A673 (cell line): ENCODE data around the gene ATG16L2. TPM values are rescaled to one million over a fixed set of nuclear protein-coding genes. Genes with fewer than 3 reads are reported as not detected.
"Not testable (repeated sequence)": the region's sequence is repeated elsewhere in the genome, so short reads cannot be mapped to it uniquely, and the experiment has no call there.

Experiments
- BruUV-seq: library from RNA; stranded (reverse); fragments of 400-500 nt; replicated peaks from 2 replicates; lab custom pipeline; 2021; lab: Mats Ljungman, UMichigan
- CTCF ChIA-PET: fragments of 300-600 bp; sonication (Branson Sonifier 250); formaldehyde crosslinking; loops from one replicate; lab custom pipeline; 2022; ENCODE audit warnings: antibody characterized with exemption; lab: Charles Lee
- POLR2A ChIA-PET: fragments of 300-600 bp; sonication (Branson Sonifier 250); formaldehyde crosslinking; loops from one replicate; lab custom pipeline; 2022; ENCODE audit warnings: antibody characterized with exemption; ENCODE audit not compliant: low non-redundant PET; lab: Charles Lee
- DNase-seq: peaks from one replicate; pipeline ENCODE4 v3.0.0-alpha.2; 2015; ENCODE audit warnings: low spot score
- H3K27ac ChIP-seq: fragments of 200-600 bp; sonication (generic); 2 replicates; pipeline ENCODE4 v1.5.1; 2016; ENCODE audit warnings: mixed run types, low read depth, mild to moderate bottlenecking, mixed read lengths, antibody characterized with exemption, low read length; ENCODE audit not compliant: poor library complexity, severe bottlenecking
- H3K27me3 ChIP-seq: fragments of 200-600 bp; sonication (generic); replicated peaks from 2 replicates; pipeline ENCODE4 v1.6.1; 2017; ENCODE audit warnings: mixed run types, low read depth, mild to moderate bottlenecking, mixed read lengths, antibody characterized with exemption, low read length; ENCODE audit not compliant: insufficient read depth, poor library complexity
- H3K36me3 ChIP-seq: fragments of 200-600 bp; sonication (generic); 2 replicates; pipeline ENCODE4 v1.6.1; 2016; ENCODE audit warnings: mixed run types, mild to moderate bottlenecking, mixed read lengths, antibody characterized with exemption, low read length; ENCODE audit not compliant: insufficient read depth, poor library complexity, severe bottlenecking
- H3K4me1 ChIP-seq: fragments of 200-600 bp; sonication (generic); 2 replicates; pipeline ENCODE4 v1.6.1; 2017; ENCODE audit warnings: mixed run types, mild to moderate bottlenecking, mixed read lengths, antibody characterized with exemption, low read length; ENCODE audit not compliant: insufficient read depth, poor library complexity, severe bottlenecking
- H3K4me3 ChIP-seq: fragments of 200-600 bp; sonication (generic); 2 replicates; pipeline ENCODE4 v1.5.1; 2016; ENCODE audit warnings: low read depth, mixed run types, mild to moderate bottlenecking, mixed read lengths, low read length; ENCODE audit not compliant: poor library complexity, severe bottlenecking
- H3K9me3 ChIP-seq: fragments of 200-600 bp; sonication (generic); 2 replicates; pipeline ENCODE4 v1.6.1; 2016; ENCODE audit warnings: mixed run types, low read depth, mild to moderate bottlenecking, mixed read lengths, antibody characterized with exemption, low read length; ENCODE audit not compliant: poor library complexity, severe bottlenecking
- CTCF ChIP-seq: fragments of 300-800, 200-600 bp; sonication (generic); conservative IDR thresholded peaks from 2 replicates; pipeline ENCODE4 v1.5.1; 2017; ENCODE audit warnings: low read depth, mild to moderate bottlenecking, antibody characterized with exemption, low read length, moderate library complexity, mixed read lengths
- EZH2 ChIP-seq: fragments of 200-600 bp; sonication (generic); IDR thresholded peaks from 2 replicates; pipeline ENCODE4 v1.6.1; 2017; ENCODE audit warnings: borderline replicate concordance, low read depth, mild to moderate bottlenecking, mixed read lengths, antibody characterized with exemption, low read length; ENCODE audit not compliant: poor library complexity, severe bottlenecking
- intact Hi-C: fragments of 100-400 bp; cut with micrococcal nuclease; formaldehyde crosslinking; loops from one replicate; pipeline ENCODE4 v1.10.0; 2022; ENCODE audit not compliant: unreplicated experiment
- total RNA-seq: library from RNA; stranded (reverse); gene quantifications from 2 replicates; pipeline ENCODE4 v1.2.3, GENCODE V29; 2021

Gene ATG16L2
- total RNA-seq, 1 experiment from 2014 or later, result 8.6 TPM

DNA sequence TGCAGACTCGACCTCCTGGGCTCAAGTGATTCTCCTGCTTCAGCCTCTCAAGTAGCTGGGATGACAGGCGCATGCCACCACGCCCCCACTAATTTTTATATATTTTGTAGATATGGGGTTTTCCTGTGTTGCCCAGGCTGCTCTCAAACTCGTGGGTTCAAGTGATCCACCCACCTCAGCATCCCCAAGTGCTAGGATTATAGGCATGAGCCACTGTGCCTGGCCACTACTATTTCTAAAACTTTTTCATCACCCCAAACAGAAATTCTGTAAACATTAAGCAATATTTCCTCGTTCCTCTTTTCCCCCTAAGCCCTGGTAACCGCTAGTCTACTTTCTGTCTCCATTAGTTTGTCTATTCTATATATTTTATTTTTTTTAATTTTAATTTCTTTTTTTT lies 9.0 kb upstream of the ATG16L2 start:
- Histone ChIP-seq H3K36me3 (peaks cover 2% of the 10 kb centered on the region), H3K4me3 (no peak overlapping the region), H3K9me3 (no peaks in the 10 kb centered on the region), H3K27ac (no peak overlapping the region), H3K4me1 (no peaks in the 10 kb centered on the region), H3K27me3 (no peaks in the 10 kb centered on the region)
- ChIA-PET POLR2A (no interaction called here), CTCF (no interaction called here)
- intact Hi-C loops, result no loop called here
- no peak for TF ChIP-seq CTCF
- no peak for TF ChIP-seq EZH2
- no peak for DNase-seq
- no TSS peak for BruUV-seq

DNA sequence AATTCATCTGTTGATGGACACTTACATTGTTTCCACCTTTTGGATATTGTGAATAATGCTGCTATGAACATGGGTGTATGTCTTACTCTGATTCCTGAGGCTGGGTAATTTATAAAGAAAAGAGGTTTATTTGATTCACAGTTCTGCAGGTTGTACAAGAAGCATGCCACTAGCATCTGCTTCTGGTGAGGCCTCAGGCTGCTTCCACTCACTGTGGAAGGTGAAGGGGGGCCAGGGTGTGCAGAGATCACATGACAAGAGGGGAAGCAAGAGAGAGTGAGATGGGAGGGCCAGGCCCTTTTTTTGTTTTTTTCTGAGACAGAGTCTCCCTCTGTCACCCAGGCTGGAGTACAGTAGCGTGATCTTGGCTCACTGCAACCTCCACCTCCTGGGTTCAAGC lies 7.8 kb upstream of the ATG16L2 start:
- H3K4me3 ChIP-seq, H3K4me1 ChIP-seq, DNase-seq, POLR2A ChIA-PET, H3K27ac ChIP-seq, CTCF ChIA-PET, H3K36me3 ChIP-seq, intact Hi-C loops, H3K9me3 ChIP-seq, H3K27me3 ChIP-seq, BruUV-seq: not testable (repeated sequence)

DNA sequence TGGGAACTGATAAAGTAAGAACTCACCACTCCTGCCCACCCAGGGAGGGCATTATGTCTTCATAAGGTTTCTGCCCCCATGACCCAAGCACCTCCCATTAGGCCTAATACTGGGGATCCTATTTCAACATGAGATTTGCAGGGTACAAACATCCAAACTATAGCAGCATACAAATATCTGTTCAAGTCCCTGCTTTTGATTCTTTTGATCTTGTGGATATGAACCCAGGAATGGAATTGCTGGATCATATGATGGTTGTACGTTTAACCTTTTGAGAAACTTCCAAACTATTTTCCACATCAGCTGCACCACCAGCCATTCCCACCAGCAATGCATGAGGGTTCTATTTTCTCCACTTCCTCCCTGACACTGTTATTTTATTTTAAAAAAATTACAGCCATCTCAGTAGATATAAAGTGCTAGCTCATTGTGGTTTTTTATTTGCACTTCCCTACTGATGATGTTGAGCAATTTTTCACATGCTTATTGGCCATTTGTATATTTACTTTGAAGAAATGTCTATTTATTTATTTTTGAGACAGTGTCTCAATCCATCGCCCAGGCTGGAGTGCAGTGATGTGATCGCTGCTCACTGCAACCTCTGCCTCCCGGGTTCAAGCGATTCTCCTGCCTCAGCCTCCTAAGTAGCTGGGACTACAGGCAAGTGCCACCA lies 7.1 kb upstream of the ATG16L2 start:
- no peak for DNase-seq
- ChIA-PET CTCF (no interaction called here), POLR2A (interaction anchor here (0.6 kb wide), 1 partner anchor 114 kb away, joined by 4 read pairs; no protein-coding TSS in a partner anchor)
- TF ChIP-seq CTCF (no peak), EZH2 (no peak)
- Histone ChIP-seq H3K36me3 (peaks cover 2% of the 10 kb centered on the region), H3K27ac (no peak overlapping the region), H3K4me1 (no peaks in the 10 kb centered on the region), H3K4me3 (no peak overlapping the region), H3K9me3 (no peaks in the 10 kb centered on the region), H3K27me3 (no peaks in the 10 kb centered on the region)
- intact Hi-C loops, result no loop called here
- BruUV-seq, result no TSS peak

DNA sequence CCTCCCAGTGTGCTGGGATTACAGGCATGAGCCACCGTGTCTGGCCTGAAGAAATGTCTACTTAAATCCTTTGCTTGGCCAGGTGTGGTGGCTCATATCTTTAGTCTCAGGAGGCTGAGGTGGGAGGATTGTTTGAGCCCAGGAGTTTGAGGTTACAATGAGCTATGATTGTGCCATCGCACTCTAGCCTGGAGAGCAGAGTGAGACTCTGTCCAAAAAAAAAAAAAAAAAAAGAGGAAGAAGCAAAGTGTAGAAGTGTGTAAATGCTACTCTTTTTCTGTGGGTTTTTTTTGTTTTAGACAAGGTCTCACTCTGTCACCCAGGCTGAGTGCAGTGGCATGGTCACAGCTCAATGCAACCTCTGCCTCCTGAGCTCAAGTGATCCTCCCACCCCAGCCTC lies 6.4 kb upstream of the ATG16L2 start:
- Histone ChIP-seq H3K27ac (no peak overlapping the region), H3K27me3 (no peaks in the 10 kb centered on the region), H3K4me3 (no peak overlapping the region), H3K9me3 (no peaks in the 10 kb centered on the region), H3K36me3 (peaks cover 2% of the 10 kb centered on the region), H3K4me1 (peaks cover 5% of the 10 kb centered on the region)
- ChIA-PET CTCF (no interaction called here), POLR2A (interaction anchor here (0.6 kb wide), 1 partner anchor 114 kb away, joined by 4 read pairs; no protein-coding TSS in a partner anchor)
- BruUV-seq, result no TSS peak
- TF ChIP-seq EZH2 (no peak), CTCF (no peak)
- no peak for DNase-seq
- intact Hi-C loops, result no loop called here
